ENCODE results near the gene PCDHGA12.
"Not testable (repeated sequence)": the region's sequence is repeated elsewhere in the genome, so short reads cannot be mapped to it uniquely, and the experiment has no call there.

The PCDHGA12 gene

DNA sequence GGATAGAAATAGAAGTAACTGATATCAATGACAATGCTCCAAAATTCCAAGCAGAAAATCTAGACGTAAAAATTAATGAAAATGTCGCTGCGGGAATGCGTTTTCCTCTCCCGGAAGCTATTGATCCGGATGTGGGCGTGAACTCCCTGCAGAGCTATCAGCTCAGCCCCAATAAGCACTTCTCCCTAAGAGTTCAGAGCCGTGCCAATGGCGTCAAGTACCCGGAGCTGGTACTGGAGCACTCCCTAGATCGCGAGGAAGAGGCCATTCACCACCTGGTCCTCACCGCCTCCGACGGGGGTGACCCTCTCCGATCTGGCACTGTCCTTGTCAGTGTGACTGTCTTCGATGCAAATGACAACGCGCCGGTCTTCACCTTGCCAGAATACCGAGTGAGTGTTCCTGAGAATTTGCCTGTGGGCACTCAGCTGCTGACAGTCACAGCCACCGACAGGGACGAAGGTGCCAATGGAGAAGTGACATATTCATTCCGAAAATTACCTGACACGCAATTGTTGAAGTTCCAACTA, 16.7 kb upstream of the PCDHGA12 start:
- H3K9me3 ChIP-seq (replicated peaks; ENCODE audit: insufficient read depth, low read length) = no peaks in the 10 kb centered on the region
- H3K4me1 ChIP-seq (ENCODE audit: low read length) = no peaks in the 10 kb centered on the region
- no peaks in the 10 kb centered on the region for H4K20me1 ChIP-seq (ENCODE audit: insufficient read depth, low read length)
- peak overlapping the region; percentile 57 for H3K4me2 ChIP-seq (ENCODE audit: low read depth, low read length)
- peak overlapping the region; percentile 8; the same call in 1 of the 2 replicates for H2AFZ ChIP-seq (ENCODE audit: low read length)
- H3K36me3 ChIP-seq (replicated peaks; ENCODE audit: insufficient read depth, low read length) = no peaks in the 10 kb centered on the region
- DNase-seq = no peak
- no peaks in the 10 kb centered on the region for H3K79me2 ChIP-seq (ENCODE audit: low read length)
- TF ChIP-seq, protein P1, sequence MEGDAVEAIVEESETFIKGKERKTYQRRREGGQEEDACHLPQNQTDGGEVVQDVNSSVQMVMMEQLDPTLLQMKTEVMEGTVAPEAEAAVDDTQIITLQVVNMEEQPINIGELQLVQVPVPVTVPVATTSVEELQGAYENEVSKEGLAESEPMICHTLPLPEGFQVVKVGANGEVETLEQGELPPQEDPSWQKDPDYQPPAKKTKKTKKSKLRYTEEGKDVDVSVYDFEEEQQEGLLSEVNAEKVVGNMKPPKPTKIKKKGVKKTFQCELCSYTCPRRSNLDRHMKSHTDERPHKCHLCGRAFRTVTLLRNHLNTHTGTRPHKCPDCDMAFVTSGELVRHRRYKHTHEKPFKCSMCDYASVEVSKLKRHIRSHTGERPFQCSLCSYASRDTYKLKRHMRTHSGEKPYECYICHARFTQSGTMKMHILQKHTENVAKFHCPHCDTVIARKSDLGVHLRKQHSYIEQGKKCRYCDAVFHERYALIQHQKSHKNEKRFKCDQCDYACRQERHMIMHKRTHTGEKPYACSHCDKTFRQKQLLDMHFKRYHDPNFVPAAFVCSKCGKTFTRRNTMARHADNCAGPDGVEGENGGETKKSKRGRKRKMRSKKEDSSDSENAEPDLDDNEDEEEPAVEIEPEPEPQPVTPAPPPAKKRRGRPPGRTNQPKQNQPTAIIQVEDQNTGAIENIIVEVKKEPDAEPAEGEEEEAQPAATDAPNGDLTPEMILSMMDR (IDR thresholded peaks at IDR 0.05; ENCODE audit: low read length) = no peak
- TF ChIP-seq EZH2 (optimal IDR thresholded peaks at IDR 0.05; ENCODE audit: low read depth, low read length) (no peak), EZH2phosphoT487 (IDR thresholded peaks at IDR 0.05; ENCODE audit: low read length) (no peak)
- H3K9me2 ChIP-seq (replicated peaks; ENCODE audit: insufficient read depth, low read length) = no peaks in the 10 kb centered on the region
- H3F3A ChIP-seq (ENCODE audit: insufficient read depth, low read length) = no peaks in the 10 kb centered on the region
- H3K27ac ChIP-seq (ENCODE audit: low read length) = no peak overlapping the region
- H3K27me3 ChIP-seq (replicated peaks; ENCODE audit: insufficient read depth, low read length) = peaks cover 19% of the 10 kb centered on the region
- no peak overlapping the region for H3K9ac ChIP-seq (ENCODE audit: low read length)
- H3K4me3 ChIP-seq (ENCODE audit: low read length) = peak overlapping the region; percentile 55

DNA sequence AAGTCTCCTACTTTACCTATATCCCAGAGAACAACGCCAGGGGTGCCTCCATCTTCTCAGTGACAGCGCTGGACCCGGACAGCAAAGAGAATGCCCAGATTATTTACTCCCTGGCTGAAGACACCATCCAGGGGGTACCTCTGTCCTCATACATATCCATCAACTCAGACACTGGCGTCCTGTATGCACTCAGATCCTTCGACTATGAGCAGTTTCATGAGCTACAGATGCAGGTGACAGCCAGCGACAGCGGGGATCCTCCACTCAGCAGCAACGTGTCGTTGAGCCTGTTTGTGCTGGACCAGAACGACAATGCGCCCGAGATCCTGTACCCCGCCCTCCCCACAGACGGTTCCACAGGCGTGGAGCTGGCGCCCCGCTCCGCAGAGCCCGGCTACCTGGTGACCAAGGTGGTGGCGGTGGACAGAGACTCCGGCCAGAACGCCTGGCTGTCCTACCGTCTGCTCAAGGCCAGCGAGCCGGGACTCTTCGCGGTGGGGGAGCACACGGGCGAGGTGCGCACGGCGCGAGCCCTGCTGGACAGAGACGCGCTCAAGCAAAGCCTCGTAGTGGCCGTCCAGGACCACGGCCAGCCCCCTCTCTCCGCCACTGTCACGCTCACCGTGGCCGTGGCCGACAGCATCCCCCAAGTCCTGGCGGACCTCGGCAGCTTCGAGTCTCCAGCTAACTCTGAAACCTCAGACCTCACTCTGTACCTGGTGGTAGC, 15.6 kb upstream of the PCDHGA12 start:
- H3K4me1 ChIP-seq (ENCODE audit: low read length); H3K9ac ChIP-seq (ENCODE audit: low read length); H3F3A ChIP-seq (ENCODE audit: insufficient read depth, low read length); H3K27ac ChIP-seq (ENCODE audit: low read length); DNase-seq; H3K36me3 ChIP-seq (replicated peaks; ENCODE audit: insufficient read depth, low read length); H3K4me2 ChIP-seq (ENCODE audit: low read depth, low read length); H3K9me3 ChIP-seq (replicated peaks; ENCODE audit: insufficient read depth, low read length); H4K20me1 ChIP-seq (ENCODE audit: insufficient read depth, low read length); H3K4me3 ChIP-seq (ENCODE audit: low read length); H2AFZ ChIP-seq (ENCODE audit: low read length); H3K9me2 ChIP-seq (replicated peaks; ENCODE audit: insufficient read depth, low read length); H3K79me2 ChIP-seq (ENCODE audit: low read length): not testable (repeated sequence)
- H3K27me3 ChIP-seq (replicated peaks; ENCODE audit: insufficient read depth, low read length) = peaks cover 25% of the 10 kb centered on the region

DNA sequence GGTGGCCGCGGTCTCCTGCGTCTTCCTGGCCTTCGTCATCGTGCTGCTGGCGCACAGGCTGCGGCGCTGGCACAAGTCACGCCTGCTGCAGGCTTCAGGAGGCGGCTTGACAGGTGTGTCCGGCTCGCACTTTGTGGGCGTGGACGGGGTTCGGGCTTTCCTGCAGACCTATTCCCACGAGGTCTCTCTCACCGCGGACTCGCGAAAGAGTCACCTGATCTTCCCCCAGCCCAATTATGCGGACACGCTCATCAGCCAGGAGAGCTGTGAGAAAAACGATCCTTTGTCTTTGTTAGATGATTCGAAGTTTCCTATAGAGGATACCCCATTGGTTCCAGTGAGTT, 15.1 kb upstream of the PCDHGA12 start:
- H3F3A ChIP-seq (ENCODE audit: insufficient read depth, low read length); H4K20me1 ChIP-seq (ENCODE audit: insufficient read depth, low read length); DNase-seq; H3K9me3 ChIP-seq (replicated peaks; ENCODE audit: insufficient read depth, low read length); H3K4me2 ChIP-seq (ENCODE audit: low read depth, low read length); H3K9ac ChIP-seq (ENCODE audit: low read length); H3K79me2 ChIP-seq (ENCODE audit: low read length); H3K4me3 ChIP-seq (ENCODE audit: low read length); H2AFZ ChIP-seq (ENCODE audit: low read length); H3K9me2 ChIP-seq (replicated peaks; ENCODE audit: insufficient read depth, low read length); H3K36me3 ChIP-seq (replicated peaks; ENCODE audit: insufficient read depth, low read length); H3K4me1 ChIP-seq (ENCODE audit: low read length); H3K27ac ChIP-seq (ENCODE audit: low read length): not testable (repeated sequence)
- H3K27me3 ChIP-seq (replicated peaks; ENCODE audit: insufficient read depth, low read length) = peaks cover 25% of the 10 kb centered on the region

DNA sequence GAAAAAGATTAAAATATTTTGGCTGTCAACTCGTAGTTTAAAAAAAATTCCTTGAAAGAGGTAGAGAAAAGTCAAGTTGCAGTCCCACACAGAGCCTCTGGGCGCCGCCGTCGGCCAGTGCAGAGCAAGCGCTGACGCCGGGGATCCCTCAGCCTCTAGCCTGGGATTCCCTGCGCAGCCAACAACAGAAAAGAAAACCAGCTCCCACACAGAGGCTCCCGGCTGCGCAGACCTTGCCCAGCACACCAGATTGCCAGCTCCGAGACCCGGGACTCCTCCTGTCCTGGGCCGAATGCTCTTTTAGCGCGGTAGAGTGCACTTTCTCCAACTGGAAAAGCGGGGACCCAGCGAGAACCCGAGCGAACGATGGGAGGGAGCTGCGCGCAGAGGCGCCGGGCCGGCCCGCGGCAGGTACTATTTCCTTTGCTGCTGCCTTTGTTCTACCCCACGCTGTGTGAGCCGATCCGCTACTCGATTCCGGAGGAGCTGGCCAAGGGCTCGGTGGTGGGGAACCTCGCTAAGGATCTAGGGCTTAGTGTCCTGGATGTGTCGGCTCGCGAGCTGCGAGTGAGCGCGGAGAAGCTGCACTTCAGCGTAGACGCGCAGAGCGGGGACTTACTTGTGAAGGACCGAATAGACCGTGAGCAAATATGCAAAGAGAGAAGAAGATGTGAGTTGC, 12.7 kb upstream of the PCDHGA12 start, which contains the start of gene PCDHGB7:
TSS of gene PCDHGB7 (plus strand) at position 184 of the 679 bp plus-strand sequence. CDS start at position 367, 183 bp downstream.
- Histone ChIP-seq H3K4me3 (ENCODE audit: low read length) (peak within 1 kb of the TSS; percentile 67), H2AFZ (ENCODE audit: low read length) (peak within 1 kb of the TSS; percentile 76), H3K4me2 (ENCODE audit: low read depth, low read length) (peak within 1 kb of the TSS; percentile 58), H3K27me3 (replicated peaks; ENCODE audit: insufficient read depth, low read length) (peaks cover 37% of the 10 kb centered on the region)
- not testable (repeated sequence) for H3K9me2 ChIP-seq (replicated peaks; ENCODE audit: insufficient read depth, low read length); H3K27ac ChIP-seq (ENCODE audit: low read length); H3K9ac ChIP-seq (ENCODE audit: low read length); H4K20me1 ChIP-seq (ENCODE audit: insufficient read depth, low read length); H3F3A ChIP-seq (ENCODE audit: insufficient read depth, low read length); H3K79me2 ChIP-seq (ENCODE audit: low read length); H3K4me1 ChIP-seq (ENCODE audit: low read length); H3K9me3 ChIP-seq (replicated peaks; ENCODE audit: insufficient read depth, low read length); H3K36me3 ChIP-seq (replicated peaks; ENCODE audit: insufficient read depth, low read length)
- TF ChIP-seq, protein P1 (IDR thresholded peaks at IDR 0.05; ENCODE audit: low read length) = peak; percentile 69
- DNase-seq = peak; percentile 78
